HepG2 (cell line): ENCODE results near the gene RASA3. TPM values are rescaled to one million over a fixed set of nuclear protein-coding genes. Genes with fewer than 3 reads are reported as not detected.

Experiments
- ATAC-seq: fragments of 200-7000 bp; cut with Tn5 transposase; 3 replicates; pipeline ENCODE4 v1.9.1; 2020; ENCODE audit warnings: mild to moderate bottlenecking, moderate library complexity
- BruUV-seq: library from RNA; stranded (reverse); fragments of 400-500 nt; replicated peaks from 2 replicates; lab custom pipeline; 2021; lab: Mats Ljungman, UMichigan
- CTCF ChIA-PET: fragments of 300-600 bp; formaldehyde crosslinking; extraction: SDS; loops from one replicate; lab custom pipeline; 2021; ENCODE audit warnings: low total read pairs, inconsistent platforms, low intra/inter-chr PET ratio; lab: Yijun Ruan, JAX
- POLR2A ChIA-PET: fragments of 350-600 bp; sonication (Branson Sonifier 250); formaldehyde crosslinking; loops from one replicate; lab custom pipeline; 2020; ENCODE audit warnings: antibody characterized with exemption, inconsistent platforms; lab: Yijun Ruan, JAX
- DNase-seq: peaks from one replicate; pipeline ENCODE4 v3.0.0-alpha.2; 2015; ENCODE audit warnings: low spot score
- FAIRE-seq: peaks from 3 replicates; lab custom pipeline; 2011; peaks lifted over from hg19 to GRCh38; lab: Jason Lieb, UNC
- H2AFZ ChIP-seq: one replicate; pipeline ENCODE4 v1.6.1; 2011; ENCODE audit warnings: low read length, inconsistent platforms
- H3K27ac ChIP-seq: fragments of 300-600 bp; 3 replicates; pipeline ENCODE4 v1.8.0; 2011; ENCODE audit warnings: mixed run types, mild to moderate bottlenecking, mixed read lengths, low read length, inconsistent platforms; ENCODE audit not compliant: insufficient read depth; ENCODE audit errors: extremely low read length
- H3K27me3 ChIP-seq, 2 experiments: fragments of 200-600 bp in 1 of 2; 2 replicates in 1 of 2; 3 replicates in 1 of 2; pipeline versions ENCODE4 v1.6.0 to v1.8.0; 2011; ENCODE audit warnings: low read length in 2 of 2, mild to moderate bottlenecking in 2 of 2, moderate library complexity in 2 of 2, inconsistent platforms in 1 of 2; ENCODE audit not compliant: insufficient read depth in 2 of 2, control insufficient read depth in 1 of 2
- H3K36me3 ChIP-seq, 2 experiments: fragments of 200-600 bp in 1 of 2; replicated peaks in 1 of 2; 2 replicates in 1 of 2; 3 replicates in 1 of 2; pipeline versions ENCODE4 v1.5.1 to v1.8.0; 2011; ENCODE audit warnings: low read length in 2 of 2, inconsistent platforms in 1 of 2; ENCODE audit not compliant: insufficient read depth in 2 of 2, control insufficient read depth in 1 of 2
- H3K4me1 ChIP-seq: 2 replicates; pipeline ENCODE4 v1.5.1; 2012; ENCODE audit warnings: low read length, inconsistent platforms; ENCODE audit not compliant: insufficient read depth
- H3K4me2 ChIP-seq: 2 replicates; pipeline ENCODE4 v1.6.0; 2011; ENCODE audit warnings: low read depth, low read length, inconsistent platforms
- H3K4me3 ChIP-seq, 3 experiments: fragments of 200-600 bp in 1 of 3; sonication (generic), shearing (Covaris generic) in 1 of 3; replicated peaks in 1 of 3; 2 replicates each; pipeline ENCODE4 v1.5.1; 2011 to 2016; ENCODE audit warnings: low read length in 3 of 3, inconsistent platforms in 2 of 3, low read depth in 2 of 3, mild to moderate bottlenecking in 2 of 3, control low read depth in 1 of 3, mixed read lengths in 1 of 3; ENCODE audit not compliant: insufficient read depth in 1 of 3
- H3K79me2 ChIP-seq: one replicate; pipeline ENCODE4 v1.6.1; 2011; ENCODE audit warnings: low read length, inconsistent platforms; ENCODE audit not compliant: insufficient read depth
- H3K9ac ChIP-seq: 2 replicates; pipeline ENCODE4 v1.6.0; 2011; ENCODE audit warnings: mild to moderate bottlenecking, low read depth, low read length, inconsistent platforms; ENCODE audit not compliant: insufficient read depth
- H3K9me3 ChIP-seq: 2 replicates; pipeline ENCODE4 v1.5.1; 2012; ENCODE audit warnings: mild to moderate bottlenecking, low read length
- H4K20me1 ChIP-seq: 2 replicates; pipeline ENCODE4 v1.6.0; 2011; ENCODE audit warnings: inconsistent platforms, mild to moderate bottlenecking, low read length, moderate library complexity; ENCODE audit not compliant: insufficient read depth
- BORCS8-MEF2B ChIP-seq: sonication (generic); formaldehyde crosslinking; IDR thresholded peaks from 2 replicates; pipeline ENCODE4 v1.8.0; 2022; ENCODE audit warnings: mild to moderate bottlenecking, missing genetic modification reagents
- CHCHD3 ChIP-seq: sonication (generic); formaldehyde crosslinking; IDR thresholded peaks from 2 replicates; pipeline ENCODE4 v1.8.0; 2022; ENCODE audit warnings: mild to moderate bottlenecking, missing genetic modification reagents, moderate library complexity
- E2F5 ChIP-seq: sonication (generic); formaldehyde crosslinking; conservative IDR thresholded peaks from 2 replicates; pipeline ENCODE4 v1.4.0; 2020; ENCODE audit warnings: missing genetic modification reagents
- GTF3A ChIP-seq: sonication (generic); formaldehyde crosslinking; conservative IDR thresholded peaks from 2 replicates; pipeline ENCODE4 v1.4.0; 2020; ENCODE audit warnings: mild to moderate bottlenecking, missing genetic modification reagents
- HNRNPL ChIP-seq: fragments of 200-400 bp; formaldehyde crosslinking; IDR thresholded peaks from 2 replicates; pipeline ENCODE4 v1.6.1; 2017; ENCODE audit warnings: mild to moderate bottlenecking, low read depth, low read length
- JDP2 ChIP-seq: sonication (generic); formaldehyde crosslinking; IDR thresholded peaks from 2 replicates; pipeline ENCODE4 v1.8.1; 2022; ENCODE audit warnings: missing genetic modification reagents, borderline replicate concordance
- MZF1 ChIP-seq: sonication (generic); formaldehyde crosslinking; IDR thresholded peaks from 2 replicates; pipeline ENCODE4 v1.8.1; 2023; ENCODE audit warnings: mild to moderate bottlenecking, missing genetic modification reagents, borderline replicate concordance
- NR2C2 ChIP-seq: sonication (generic); formaldehyde crosslinking; IDR thresholded peaks from 2 replicates; pipeline ENCODE4 v1.4.0; 2020; ENCODE audit warnings: missing genetic modification reagents, mild to moderate bottlenecking, moderate library complexity, borderline replicate concordance
- NR2F6 ChIP-seq, 2 experiments: IDR thresholded peaks; 2 replicates each; pipeline ENCODE4 v1.6.1; 2016; ENCODE audit warnings: antibody characterized with exemption in 1 of 2, mild to moderate bottlenecking in 1 of 2
- RORA ChIP-seq: sonication (generic); formaldehyde crosslinking; IDR thresholded peaks from 2 replicates; pipeline ENCODE4 v1.5.0; 2020; ENCODE audit warnings: mild to moderate bottlenecking, missing genetic modification reagents, moderate library complexity
- TAF1 ChIP-seq: sonication (generic); formaldehyde crosslinking; IDR thresholded peaks from 2 replicates; pipeline ENCODE4 v1.4.0; 2020; ENCODE audit warnings: missing genetic modification reagents
- ZNF30 ChIP-seq: sonication (generic); formaldehyde crosslinking; IDR thresholded peaks from 2 replicates; pipeline ENCODE4 v1.5.0; 2020; ENCODE audit warnings: mild to moderate bottlenecking, missing genetic modification reagents
- ZNF432 ChIP-seq: sonication (generic); formaldehyde crosslinking; IDR thresholded peaks from 2 replicates; pipeline ENCODE4 v1.5.0; 2020; ENCODE audit warnings: missing genetic modification reagents, mild to moderate bottlenecking, borderline replicate concordance
- ZNF766 ChIP-seq: sonication (generic); formaldehyde crosslinking; IDR thresholded peaks from 2 replicates; pipeline ENCODE4 v1.5.0; 2020; ENCODE audit warnings: missing genetic modification reagents, borderline replicate concordance
- WGBS: methylation state at CpG from one replicate; pipeline ENCODE4 v1.1.6; 2017; ENCODE audit warnings: low lambda C conversion rate; 5-methylcytosine and 5-hydroxymethylcytosine counted together
- in situ Hi-C: cut with HindIII; loops from 2 replicates; pipeline ENCODE4 v1.10.0; 2017; ENCODE audit warnings: low pct_unique_long_range_greater_than_20kb; ENCODE audit not compliant: extremely low pct_ligation_motif_present
- intact Hi-C: fragments of 100-400 bp; cut with micrococcal nuclease; formaldehyde crosslinking; loops from one replicate; pipeline ENCODE4 v1.10.0; 2022; ENCODE audit not compliant: unreplicated experiment
- polyA plus RNA-seq, 8 experiments: library from polyadenylated mRNA; depleted of rRNA in 3 of 8; stranded (reverse) in 7 of 8; unstranded in 1 of 8; fragments of >200 nt; fragmentation: Illumina TruSeq in 4 of 8; extraction: Trizol in 4 of 8; gene quantifications; 2 replicates each; pipeline versions ENCODE4 v1.2.1 to v1.2.3, GENCODE V29; 2011 to 2016; ENCODE audit warnings: low read depth in 4 of 8, missing spikeins in 1 of 8, mixed read lengths in 1 of 8; ENCODE audit not compliant: insufficient read depth in 1 of 8
- total RNA-seq, 5 experiments: library from RNA; depleted of rRNA; stranded (reverse); fragments of >200 nt; fragmentation: Illumina TruSeq; extraction: Trizol; gene quantifications; 2 replicates each; pipeline ENCODE4 v1.2.3, GENCODE V29; 2016; ENCODE audit warnings: low read depth in 1 of 5
- TF ChIP-seq, protein P1 (sequence below), 2 experiments: IDR thresholded peaks; 2 replicates each; pipeline ENCODE4 v1.6.1; 2011 to 2012; ENCODE audit warnings: low read length in 2 of 2, borderline replicate concordance in 1 of 2, low read depth in 1 of 2, mild to moderate bottlenecking in 1 of 2, moderate library complexity in 1 of 2
- TF ChIP-seq, protein P2 (sequence below): conservative IDR thresholded peaks from 2 replicates; pipeline ENCODE4 v1.6.1; 2018; ENCODE audit warnings: missing genetic modification reagents

The RASA3 gene
- total and polyA plus RNA-seq, 2 of the 13 experiments (the other 11 are each of a cell fraction or from before 2014, with no cell fraction given): 0.05 TPM; not detected in 1

DNA sequence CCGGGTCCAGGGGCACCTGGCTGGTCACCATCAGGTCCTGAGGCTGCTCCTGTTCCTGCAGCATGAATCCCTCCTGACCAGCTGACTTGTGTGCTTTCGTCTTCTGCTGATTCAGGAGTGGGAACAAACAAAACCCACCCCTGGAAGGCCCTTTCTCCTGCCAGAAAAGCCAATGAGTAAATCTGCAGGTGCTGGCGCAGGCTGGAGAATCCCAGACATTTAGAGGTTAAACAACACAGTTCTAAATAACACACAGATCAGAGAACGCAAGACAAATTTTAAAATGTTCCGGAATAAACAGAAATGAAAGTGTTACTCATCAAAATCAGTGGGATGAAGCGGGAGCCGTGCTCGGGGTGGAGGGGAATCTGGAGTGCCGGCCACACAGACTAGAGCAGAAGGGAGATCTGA, 97.9 kb downstream of the RASA3 start:
- in situ Hi-C loops: no loop called here
- CTCF ChIA-PET: no interaction called here

DNA sequence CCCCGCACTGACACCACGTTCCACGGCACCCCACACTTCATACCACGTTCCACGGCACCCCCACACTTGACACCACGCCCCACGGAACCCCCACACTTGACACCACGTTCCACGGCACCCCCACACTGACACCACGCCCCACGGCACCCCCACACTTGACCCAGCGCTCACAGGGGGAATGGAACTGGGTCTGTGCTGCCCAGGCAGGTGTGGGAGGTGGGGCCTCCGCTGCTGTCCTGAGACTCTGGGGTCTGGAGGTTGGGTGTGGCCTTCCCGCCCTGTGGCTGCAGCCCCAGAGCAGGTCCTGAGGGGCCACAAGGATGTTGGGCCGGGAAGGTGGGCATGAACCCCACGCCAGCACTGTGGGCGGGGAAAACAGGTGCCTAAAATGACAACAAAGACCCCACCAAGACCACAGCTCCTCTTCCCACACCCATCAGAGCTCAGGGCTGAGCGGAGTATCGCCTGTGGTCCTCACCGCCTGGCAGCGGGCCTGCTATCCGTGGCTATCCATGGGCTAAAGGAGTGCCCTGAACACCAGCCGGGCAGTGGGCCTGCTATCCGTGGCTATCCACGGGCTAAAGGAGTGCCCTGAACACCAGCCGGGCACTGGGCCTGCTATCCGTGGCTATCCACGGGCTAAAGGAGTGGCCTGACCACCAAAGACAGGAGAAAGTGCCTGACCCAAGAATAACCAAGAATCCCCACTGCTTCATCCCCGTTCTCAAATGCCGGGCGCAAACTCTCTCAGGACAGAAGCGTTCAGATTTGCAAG, 98.7 kb downstream of the RASA3 start:
- no peak for FAIRE-seq
- intact Hi-C loops: no loop called here
- 82% methylated on average over 19 of the region's 32 CpGs for WGBS
- no peak for DNase-seq
- in situ Hi-C loops: no loop called here
- no peak overlapping the region for H3K9ac ChIP-seq
- ChIA-PET POLR2A (no interaction called here), CTCF (no interaction called here)
- no peak for ATAC-seq
- no peaks in the 10 kb centered on the region for H3K79me2 ChIP-seq
- H3K9me3 ChIP-seq: no peaks in the 10 kb centered on the region
- no peaks in the 10 kb centered on the region for H4K20me1 ChIP-seq
- no peaks in the 10 kb centered on the region for H3K36me3 ChIP-seq
- H3K4me3 ChIP-seq: no peak overlapping the region
- no TSS peak for BruUV-seq
- peaks cover 4 to 28% of the 10 kb centered on the region in 2 experiments; a peak in 3 of 5 replicates for H3K27me3 ChIP-seq
- H3K4me1 ChIP-seq: no peaks in the 10 kb centered on the region
- no peak overlapping the region for H2AFZ ChIP-seq
- H3K4me2 ChIP-seq: no peak overlapping the region
- H3K27ac ChIP-seq: no peak overlapping the region
- TF ChIP-seq, protein P1, sequence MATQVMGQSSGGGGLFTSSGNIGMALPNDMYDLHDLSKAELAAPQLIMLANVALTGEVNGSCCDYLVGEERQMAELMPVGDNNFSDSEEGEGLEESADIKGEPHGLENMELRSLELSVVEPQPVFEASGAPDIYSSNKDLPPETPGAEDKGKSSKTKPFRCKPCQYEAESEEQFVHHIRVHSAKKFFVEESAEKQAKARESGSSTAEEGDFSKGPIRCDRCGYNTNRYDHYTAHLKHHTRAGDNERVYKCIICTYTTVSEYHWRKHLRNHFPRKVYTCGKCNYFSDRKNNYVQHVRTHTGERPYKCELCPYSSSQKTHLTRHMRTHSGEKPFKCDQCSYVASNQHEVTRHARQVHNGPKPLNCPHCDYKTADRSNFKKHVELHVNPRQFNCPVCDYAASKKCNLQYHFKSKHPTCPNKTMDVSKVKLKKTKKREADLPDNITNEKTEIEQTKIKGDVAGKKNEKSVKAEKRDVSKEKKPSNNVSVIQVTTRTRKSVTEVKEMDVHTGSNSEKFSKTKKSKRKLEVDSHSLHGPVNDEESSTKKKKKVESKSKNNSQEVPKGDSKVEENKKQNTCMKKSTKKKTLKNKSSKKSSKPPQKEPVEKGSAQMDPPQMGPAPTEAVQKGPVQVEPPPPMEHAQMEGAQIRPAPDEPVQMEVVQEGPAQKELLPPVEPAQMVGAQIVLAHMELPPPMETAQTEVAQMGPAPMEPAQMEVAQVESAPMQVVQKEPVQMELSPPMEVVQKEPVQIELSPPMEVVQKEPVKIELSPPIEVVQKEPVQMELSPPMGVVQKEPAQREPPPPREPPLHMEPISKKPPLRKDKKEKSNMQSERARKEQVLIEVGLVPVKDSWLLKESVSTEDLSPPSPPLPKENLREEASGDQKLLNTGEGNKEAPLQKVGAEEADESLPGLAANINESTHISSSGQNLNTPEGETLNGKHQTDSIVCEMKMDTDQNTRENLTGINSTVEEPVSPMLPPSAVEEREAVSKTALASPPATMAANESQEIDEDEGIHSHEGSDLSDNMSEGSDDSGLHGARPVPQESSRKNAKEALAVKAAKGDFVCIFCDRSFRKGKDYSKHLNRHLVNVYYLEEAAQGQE (IDR thresholded peaks at IDR 0.05; ENCODE audit: borderline replicate concordance in 1 of 2, low read depth in 1 of 2, low read length in 2 of 2): no peak
- TF ChIP-seq JDP2 (CRISPR knock-in tag) (no peak), E2F5 (no peak), MZF1 (no peak), ZNF30 (CRISPR knock-in tag) (no peak), ZNF432 (CRISPR knock-in tag) (no peak)

More for the DNA sequence above, 97.9 kb downstream of the RASA3 start:
- ATAC-seq (no peak), DNase-seq (no peak), FAIRE-seq (no peak)
- intact Hi-C loops: no loop called here
- H3K4me2 ChIP-seq: no peak overlapping the region
- no peak overlapping the region for H2AFZ ChIP-seq
- no peak overlapping the region for H3K27ac ChIP-seq
- no peaks in the 10 kb centered on the region for H3K4me1 ChIP-seq
- no peaks in the 10 kb centered on the region for H3K9me3 ChIP-seq
- 25% methylated on average over 7 of the region's 9 CpGs for WGBS
- TF ChIP-seq BORCS8-MEF2B (no peak), CHCHD3 (CRISPR knock-in tag) (no peak), RORA (CRISPR knock-in tag) (no peak), NR2C2 (CRISPR knock-in tag) (no peak), TAF1 (CRISPR knock-in tag) (no peak), HNRNPL (no peak), GTF3A (CRISPR knock-in tag) (no peak), NR2F6 (IDR thresholded peaks at IDR 0.05) (no peak), NR2F6 (CRISPR knock-in tag; IDR thresholded peaks at IDR 0.05) (no peak), ZNF766 (CRISPR knock-in tag) (no peak)
- TF ChIP-seq, protein P2, sequence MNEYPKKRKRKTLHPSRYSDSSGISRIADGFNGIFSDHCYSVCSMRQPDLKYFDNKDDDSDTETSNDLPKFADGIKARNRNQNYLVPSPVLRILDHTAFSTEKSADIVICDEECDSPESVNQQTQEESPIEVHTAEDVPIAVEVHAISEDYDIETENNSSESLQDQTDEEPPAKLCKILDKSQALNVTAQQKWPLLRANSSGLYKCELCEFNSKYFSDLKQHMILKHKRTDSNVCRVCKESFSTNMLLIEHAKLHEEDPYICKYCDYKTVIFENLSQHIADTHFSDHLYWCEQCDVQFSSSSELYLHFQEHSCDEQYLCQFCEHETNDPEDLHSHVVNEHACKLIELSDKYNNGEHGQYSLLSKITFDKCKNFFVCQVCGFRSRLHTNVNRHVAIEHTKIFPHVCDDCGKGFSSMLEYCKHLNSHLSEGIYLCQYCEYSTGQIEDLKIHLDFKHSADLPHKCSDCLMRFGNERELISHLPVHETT (CRISPR knock-in tag): no peak
- no peak overlapping the region for H3K4me3 ChIP-seq
- H3K79me2 ChIP-seq: no peaks in the 10 kb centered on the region
- H3K36me3 ChIP-seq: no peaks in the 10 kb centered on the region
- peaks cover 4 to 32% of the 10 kb centered on the region in 2 experiments; a peak in 3 of 5 replicates for H3K27me3 ChIP-seq
- no peak overlapping the region for H3K9ac ChIP-seq
- H4K20me1 ChIP-seq: no peaks in the 10 kb centered on the region
- POLR2A ChIA-PET: no interaction called here
- no TSS peak for BruUV-seq
